SH-SY5Y (cell line): Measurements from ENCODE around the gene MRPL38.

Source experiments
- GATA2 ChIP-seq: IDR thresholded peaks from 2 replicates; pipeline ENCODE4 v1.6.1; 2011; ENCODE audit warnings: mild to moderate bottlenecking, low read depth, low read length
- GATA3 ChIP-seq: IDR thresholded peaks from 2 replicates; pipeline ENCODE4 v1.6.1; 2011; ENCODE audit warnings: low read depth, mild to moderate bottlenecking, low read length, moderate library complexity

- TF ChIP-seq GATA2 (no peak), GATA3 (no peak)
Observed at GRCh38 chr17:75895370-75896155, 9.1 kb downstream of the MRPL38 start.
